ENCODE data around the gene CCDC89.

- TF ChIP-seq CTCF (IDR thresholded peaks at IDR 0.05; ENCODE audit: insufficient read depth, low read length, poor library complexity, severe bottlenecking), result no peak
- TF ChIP-seq EZH2phosphoT487 (conservative IDR thresholded peaks at IDR 0.05; ENCODE audit: low read length), result no peak
These were observed 37.1 kb upstream of the CCDC89 start for GRCh38 chr11:85723088-85723487.
